DMS153 treated with DMSO at 0.1 percent for 48 hours (cell line): ENCODE measurements around the gene ATP9A.
"Not testable (repeated sequence)": the region's sequence is repeated elsewhere in the genome, so short reads cannot be mapped to it uniquely, and the experiment has no call there.

ENCODE experiments used
- DNase-seq: peaks from one replicate; lab custom pipeline; 2025; ENCODE audit not compliant: unreplicated experiment; lab: John Stamatoyannopoulos, UW

The ATP9A gene

DNA sequence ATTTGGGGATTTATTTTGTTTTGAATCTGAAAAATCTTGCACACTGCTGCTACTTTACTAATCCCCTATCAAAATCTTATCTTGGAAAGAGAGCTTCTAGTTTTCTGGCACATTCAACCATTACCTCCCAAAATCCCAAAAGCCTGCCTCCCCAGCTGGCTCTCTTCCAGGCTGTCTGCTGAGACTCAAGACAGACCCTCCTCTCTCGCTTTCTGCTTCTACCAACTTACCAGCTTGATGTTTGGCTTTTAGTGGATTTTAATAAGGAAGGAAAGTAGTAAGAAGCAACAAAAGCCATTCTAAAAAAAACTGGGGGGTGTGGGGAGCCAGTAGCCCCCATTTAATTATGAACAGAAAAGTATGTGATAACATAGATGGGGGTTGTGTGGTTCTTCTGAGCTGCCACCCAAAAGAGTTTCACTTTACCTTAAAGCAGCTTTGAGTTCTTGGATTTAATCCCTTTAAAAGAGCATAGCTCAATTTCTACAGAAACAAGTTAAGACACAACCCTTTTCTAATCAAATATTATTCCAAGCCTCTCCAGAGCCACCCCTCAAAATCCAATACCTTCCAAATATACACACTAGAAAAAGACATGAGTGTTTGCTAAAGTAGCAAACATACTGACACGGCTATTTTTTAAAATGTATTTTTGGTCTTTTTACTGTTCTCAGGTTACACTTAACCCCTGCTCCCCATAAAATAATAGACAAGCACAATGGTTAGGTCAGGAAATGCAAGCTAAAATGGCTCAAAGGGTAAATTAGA, 71.7 kb downstream of the ATP9A start:
- DNase-seq = peak; percentile 40

DNA sequence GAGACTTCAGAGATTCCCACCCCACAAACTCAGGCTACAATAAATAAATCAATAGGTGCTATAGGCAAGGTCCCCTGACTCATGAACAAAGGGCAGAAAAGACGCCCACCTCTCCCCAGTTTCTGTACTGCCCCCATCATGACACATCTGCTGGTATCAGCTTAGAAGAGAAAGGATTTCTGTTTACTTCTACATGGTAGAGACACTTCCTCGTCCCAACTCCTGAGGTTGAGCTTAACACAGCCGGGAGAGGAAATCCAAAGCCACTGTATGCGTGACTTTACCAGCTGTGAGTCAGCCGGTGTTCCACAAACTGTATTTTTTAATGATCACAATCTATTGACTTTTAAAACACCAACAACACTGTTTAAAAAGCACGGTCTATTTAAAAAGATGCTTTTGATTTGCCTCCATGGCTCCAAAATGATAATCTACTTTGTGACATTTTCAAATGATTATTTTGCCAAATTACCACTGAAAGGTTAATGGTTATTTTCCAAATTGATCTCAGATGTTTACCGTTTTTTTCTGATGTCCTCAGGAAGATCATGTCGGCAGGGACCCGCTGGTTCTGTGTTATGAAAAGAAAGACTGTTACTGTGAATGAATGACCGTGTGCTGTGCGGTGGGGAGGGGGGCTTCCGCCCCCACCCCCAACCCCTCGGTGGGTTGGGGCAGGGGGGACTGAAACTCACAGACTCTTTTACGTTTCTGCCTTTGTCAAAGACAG, 72.5 kb downstream of the ATP9A start:
- DNase-seq = peak; percentile 6

DNA sequence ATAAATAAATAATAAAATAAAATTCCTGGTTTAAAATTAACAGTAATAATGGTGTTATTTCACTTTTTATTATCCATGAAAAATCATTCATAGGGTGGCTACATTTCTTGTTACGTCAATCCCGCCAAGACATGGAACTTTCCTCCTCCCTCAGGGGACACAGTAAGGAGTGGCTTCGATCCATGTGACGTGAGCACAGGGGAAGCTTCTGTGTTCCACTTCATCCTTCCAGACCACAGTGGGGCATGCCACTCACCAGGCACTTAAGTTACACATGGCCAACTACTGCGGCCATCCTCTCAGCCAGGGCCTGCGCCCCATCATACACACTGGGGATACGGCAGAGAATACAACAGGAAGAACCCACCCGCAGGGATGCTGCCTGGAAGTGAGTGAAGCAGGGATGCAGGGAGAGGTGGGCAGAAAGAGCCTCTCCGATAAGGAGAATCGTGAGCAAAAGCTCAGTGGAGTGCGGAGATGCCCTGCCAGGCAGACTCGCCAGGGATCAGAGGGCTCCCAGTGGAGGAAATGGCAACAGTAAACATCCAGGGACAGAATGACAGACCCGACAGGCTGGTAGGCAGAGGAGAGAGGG, 75.3 kb downstream of the ATP9A start:
- no peak for DNase-seq

DNA sequence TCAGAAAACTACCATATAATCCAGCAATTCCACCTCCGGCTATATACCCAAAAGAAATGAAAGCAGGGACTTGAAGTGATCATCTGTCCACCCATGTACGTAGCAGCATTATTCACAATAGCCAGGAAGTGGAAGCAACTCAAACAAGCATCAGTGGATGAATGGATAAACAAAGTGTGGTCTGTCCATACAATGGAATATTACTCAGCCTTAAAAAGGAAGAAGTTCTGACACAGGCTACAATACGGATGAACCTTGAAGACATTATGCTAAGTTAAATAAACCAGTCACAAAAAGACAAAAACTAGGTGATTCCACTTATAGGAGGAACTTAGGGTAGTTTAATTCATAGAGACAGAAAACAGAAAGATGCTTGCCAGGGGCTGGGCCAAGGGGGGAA, 76.5 kb downstream of the ATP9A start:
- no peak for DNase-seq

DNA sequence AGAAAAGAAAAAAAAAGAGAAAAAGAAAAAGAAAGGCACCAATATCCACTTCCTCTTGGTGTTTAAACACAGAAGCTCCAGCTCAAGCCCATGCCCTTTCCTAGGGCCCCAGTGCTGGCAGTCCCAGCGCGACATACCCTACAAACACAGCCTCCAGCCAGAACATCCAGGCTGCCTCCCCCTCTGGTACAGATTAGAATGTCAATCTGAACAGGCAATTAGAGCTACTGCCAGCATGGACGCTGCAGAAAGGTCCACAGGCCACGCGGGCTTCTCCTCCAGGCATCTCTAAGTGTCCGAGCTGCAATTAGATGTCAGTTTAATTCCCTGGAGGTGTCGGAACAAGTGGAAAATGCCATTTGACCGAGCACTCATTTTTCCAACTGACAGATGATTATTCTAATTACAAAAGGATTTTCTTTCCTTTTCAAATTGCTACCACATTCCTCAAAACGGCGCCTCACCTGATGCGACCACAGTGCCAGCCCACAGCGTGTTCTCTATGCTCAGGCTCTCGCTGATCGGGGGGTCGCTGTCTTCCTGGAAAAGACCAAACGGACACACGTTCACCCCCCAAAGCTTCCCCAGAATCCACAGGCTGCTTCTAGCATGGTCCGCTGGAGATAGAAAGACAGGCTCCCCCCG, 79.5 kb downstream of the ATP9A start:
- no peak for DNase-seq

DNA sequence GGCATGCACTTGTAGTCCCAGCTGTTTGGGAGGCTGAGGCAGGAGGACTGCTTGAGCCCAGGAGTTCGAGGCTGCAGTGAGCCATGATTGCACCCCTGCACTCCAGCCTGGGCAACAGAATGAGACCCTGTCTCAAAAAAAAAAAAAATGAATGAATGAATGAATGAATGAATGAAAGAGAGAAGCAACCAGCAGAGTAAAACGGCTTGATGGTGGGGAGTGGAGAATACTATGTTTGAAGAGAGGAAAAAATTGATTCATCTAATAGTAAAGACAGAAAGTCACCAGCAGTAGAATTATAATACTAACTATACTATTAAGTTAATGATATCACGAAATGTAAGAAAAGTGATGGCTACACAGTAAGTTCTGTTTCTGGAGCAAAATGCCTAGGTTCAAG, 80.6 kb downstream of the ATP9A start:
- DNase-seq = no peak

DNA sequence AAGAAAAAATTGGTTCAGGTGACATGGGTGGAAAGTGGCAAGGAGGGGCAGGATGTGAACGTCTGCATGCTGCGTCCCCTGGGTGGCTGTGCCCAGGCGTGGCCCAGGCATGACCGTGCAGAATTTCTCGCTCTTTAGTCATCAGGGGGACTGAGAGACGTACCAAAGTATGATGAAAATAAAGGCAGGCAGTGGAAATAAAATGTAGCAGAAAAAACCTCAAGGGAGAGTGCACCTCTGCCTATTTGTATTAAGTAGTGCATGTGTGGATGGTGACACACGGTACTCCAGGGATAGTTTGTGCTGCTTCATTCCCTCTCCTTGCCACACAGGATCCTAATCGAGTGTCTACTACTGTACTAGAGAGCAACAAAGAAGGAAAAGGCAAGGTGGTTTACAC, 81.1 kb downstream of the ATP9A start:
- DNase-seq = no peak

- not testable (repeated sequence) for DNase-seq
These were observed 82.7 kb downstream of the ATP9A start for GRCh38 chr20:51685494-51685893.

DNA sequence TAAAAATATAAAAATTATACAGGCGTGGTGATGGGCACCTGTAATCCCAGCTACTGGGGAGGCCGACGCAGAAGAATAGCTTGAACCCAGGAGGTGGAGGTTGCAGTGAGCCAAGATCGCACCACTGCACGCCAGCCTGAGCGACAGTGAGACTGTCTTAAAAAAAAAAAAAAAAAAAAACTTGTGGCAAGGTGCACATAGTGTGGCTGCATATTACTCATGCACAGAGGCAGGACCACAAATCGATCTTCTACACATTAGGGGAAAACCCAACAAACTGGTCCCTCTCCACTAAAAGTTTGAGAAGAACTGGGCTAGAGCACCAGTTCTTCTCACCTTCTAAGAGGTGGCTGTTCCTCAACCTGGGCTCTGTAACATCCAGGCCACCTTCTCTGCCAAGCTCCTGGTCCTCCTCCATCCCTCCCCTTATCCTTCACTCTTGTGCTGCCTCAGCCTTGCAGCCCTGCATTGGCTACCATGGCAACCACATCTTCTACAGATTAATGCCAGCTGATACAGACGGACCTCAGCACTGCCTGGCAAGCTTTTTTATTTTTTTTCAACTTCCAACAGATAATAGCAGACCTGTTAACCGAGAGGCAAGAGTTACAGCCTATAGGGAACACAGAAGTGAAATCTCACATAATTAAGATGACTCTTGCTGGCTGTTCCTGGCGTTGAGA, 88.0 kb downstream of the ATP9A start:
- DNase-seq = no peak

GRCh38 chr20:51679254-51679921, 88.8 kb downstream of the ATP9A start:
- no peak for DNase-seq

DNA sequence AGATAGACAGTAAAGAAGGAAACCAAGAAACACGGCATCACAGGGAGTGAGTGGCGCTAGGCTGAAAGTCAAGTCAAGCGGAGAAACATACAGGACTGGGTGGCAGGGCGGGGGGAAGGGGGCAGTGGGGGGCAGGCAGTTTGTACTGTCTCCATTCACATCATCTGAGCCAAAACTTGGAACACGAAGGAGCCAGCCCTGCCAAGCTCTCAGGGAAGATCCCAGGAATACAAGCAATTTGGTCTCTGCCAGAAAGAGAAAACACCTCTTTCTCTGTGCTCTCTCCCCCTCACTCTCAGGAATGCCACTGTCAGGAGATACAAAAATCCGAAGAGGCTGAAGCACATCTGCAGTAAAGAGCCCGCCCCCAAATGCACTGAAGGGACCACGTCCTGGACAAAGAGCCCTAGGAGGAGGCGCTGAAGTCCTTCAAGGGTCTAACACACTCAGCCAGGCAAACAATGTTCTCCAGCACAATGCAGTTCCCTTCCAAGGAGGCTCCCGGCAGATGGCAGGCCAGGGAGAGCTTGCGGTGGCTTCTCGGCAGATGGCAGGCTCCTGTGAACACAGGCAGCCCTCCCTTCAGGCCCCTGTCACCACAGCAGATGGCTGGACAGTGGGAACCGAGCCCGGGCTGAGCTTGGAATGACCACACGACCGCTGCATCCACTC, 90.0 kb downstream of the ATP9A start:
- DNase-seq = no peak

DNA sequence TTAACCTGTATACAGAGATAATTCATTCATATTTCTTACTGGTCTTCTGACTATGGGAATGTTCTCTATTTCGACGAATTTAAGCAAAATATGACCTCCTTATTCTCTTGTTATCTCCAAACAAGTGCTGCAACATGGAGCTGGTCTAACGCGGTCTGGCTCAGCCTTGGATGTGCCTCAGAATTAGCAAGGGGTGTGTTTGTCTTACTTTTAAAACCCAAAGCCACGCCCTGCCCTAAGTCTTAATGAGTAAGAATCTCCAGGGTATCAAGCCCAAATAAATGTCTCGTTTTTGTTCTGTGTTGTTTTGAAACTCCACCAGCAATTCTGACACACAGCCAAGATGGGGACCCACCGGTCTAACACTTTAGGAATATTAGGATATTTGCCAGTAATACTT, 99.2 kb downstream of the ATP9A start:
- DNase-seq = no peak

GRCh38 chr20:51668515-51668914, 99.7 kb downstream of the ATP9A start:
- no peak for DNase-seq

- DNase-seq = no peak
These were observed 100.7 kb downstream of the ATP9A start for GRCh38 chr20:51667491-51667890.

GRCh38 chr20:51667002-51667408, 101.2 kb downstream of the ATP9A start:
- no peak for DNase-seq

DNA sequence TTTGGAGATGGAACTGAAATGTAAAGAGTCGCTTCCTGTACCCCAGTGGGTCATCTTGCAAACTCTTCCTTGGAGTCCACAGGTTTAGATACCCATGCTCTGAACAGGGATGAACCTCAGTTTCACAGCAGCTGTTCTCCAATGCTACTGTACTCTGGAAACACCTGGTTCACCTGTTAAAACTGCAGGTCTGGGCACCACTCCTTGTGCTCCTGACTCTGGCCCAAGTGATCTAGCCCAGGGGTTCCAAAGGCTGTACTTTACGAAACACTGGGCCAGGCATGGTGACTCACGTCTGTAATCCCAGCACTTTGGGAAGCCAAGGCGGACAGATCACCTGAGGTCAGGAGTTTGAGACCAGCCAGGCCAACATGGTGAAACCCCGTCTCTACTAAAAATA, 102.1 kb downstream of the ATP9A start:
- DNase-seq = no peak

- DNase-seq = no peak
These were observed 102.6 kb downstream of the ATP9A start for GRCh38 chr20:51665543-51666118.

DNA sequence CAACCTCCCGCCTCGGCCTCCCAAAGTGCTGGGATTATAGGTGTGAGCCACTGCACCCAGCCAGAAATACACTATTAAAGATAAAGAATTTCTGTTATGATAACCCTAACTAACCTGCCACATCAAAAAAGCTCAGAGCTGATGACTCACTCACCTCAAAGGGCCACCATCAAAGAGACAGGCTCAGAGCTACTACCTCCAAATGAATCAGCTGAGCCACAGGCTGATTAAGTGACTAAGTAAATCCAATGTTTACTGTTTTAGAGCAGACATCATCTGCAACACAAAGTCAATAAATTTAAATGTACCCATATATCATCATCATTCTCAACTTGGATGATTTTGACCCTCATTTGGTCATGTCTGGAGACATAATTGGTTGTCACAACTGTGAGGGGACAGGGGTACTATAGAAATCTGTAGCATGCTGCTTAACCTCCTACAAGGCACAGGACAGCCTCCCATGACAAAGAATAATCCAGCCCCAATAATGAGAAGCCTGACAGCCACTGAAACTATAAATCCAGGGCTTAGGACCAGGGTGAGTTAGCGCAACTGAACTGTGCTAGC, 106.5 kb downstream of the ATP9A start:
- no peak for DNase-seq
